Parathyroid adenoma (tissue), 2 donors: Measurements from ENCODE around the gene WNT8A.

Experiments used
- H2AFZ ChIP-seq: fragments of 300-600 bp; sonication (generic); one replicate; pipeline ENCODE4 v1.7.0; 2017; ENCODE audit warnings: antibody characterized with exemption, mild to moderate bottlenecking
- H3K27ac ChIP-seq: fragments of 300-600 bp; sonication (generic); one replicate; pipeline ENCODE4 v1.7.0; 2017
- H3K27me3 ChIP-seq: fragments of 300-600 bp; sonication (generic); one replicate; pipeline ENCODE4 v1.7.0; 2017; ENCODE audit warnings: low read length; ENCODE audit not compliant: control insufficient read depth, insufficient read depth
- H3K36me3 ChIP-seq: fragments of 300-600 bp; sonication (generic); one replicate; pipeline ENCODE4 v1.7.0; 2017; ENCODE audit warnings: low read length; ENCODE audit not compliant: control insufficient read depth, insufficient read depth
- H3K4me1 ChIP-seq: fragments of 300-600 bp; sonication (generic); one replicate; pipeline ENCODE4 v1.7.0; 2017; ENCODE audit warnings: control low read depth
- H3K4me2 ChIP-seq: fragments of 300-600 bp; sonication (generic); one replicate; pipeline ENCODE4 v1.7.0; 2017; ENCODE audit warnings: low read length
- H3K4me3 ChIP-seq: fragments of 300-600 bp; sonication (generic); one replicate; pipeline ENCODE4 v1.7.0; 2017; ENCODE audit warnings: low read depth, low read length
- H3K79me2 ChIP-seq: fragments of 300-600 bp; sonication (generic); one replicate; pipeline ENCODE4 v1.7.0; 2017; ENCODE audit warnings: control low read depth
- H3K9ac ChIP-seq: fragments of 300-600 bp; sonication (generic); one replicate; pipeline ENCODE4 v1.7.0; 2017; ENCODE audit warnings: mild to moderate bottlenecking
- H3K9me3 ChIP-seq: fragments of 300-600 bp; sonication (generic); one replicate; pipeline ENCODE4 v1.7.0; 2017; ENCODE audit warnings: low read length; ENCODE audit not compliant: control insufficient read depth
- TF ChIP-seq, protein P1 (sequence below): fragments of 300-600 bp; sonication (generic); IDR thresholded peaks from one replicate; pipeline ENCODE4 v1.7.0; 2017; ENCODE audit warnings: antibody characterized with exemption, mild to moderate bottlenecking
- donor health status: primary hyperparathyroidism.

WNT8A gene

DNA sequence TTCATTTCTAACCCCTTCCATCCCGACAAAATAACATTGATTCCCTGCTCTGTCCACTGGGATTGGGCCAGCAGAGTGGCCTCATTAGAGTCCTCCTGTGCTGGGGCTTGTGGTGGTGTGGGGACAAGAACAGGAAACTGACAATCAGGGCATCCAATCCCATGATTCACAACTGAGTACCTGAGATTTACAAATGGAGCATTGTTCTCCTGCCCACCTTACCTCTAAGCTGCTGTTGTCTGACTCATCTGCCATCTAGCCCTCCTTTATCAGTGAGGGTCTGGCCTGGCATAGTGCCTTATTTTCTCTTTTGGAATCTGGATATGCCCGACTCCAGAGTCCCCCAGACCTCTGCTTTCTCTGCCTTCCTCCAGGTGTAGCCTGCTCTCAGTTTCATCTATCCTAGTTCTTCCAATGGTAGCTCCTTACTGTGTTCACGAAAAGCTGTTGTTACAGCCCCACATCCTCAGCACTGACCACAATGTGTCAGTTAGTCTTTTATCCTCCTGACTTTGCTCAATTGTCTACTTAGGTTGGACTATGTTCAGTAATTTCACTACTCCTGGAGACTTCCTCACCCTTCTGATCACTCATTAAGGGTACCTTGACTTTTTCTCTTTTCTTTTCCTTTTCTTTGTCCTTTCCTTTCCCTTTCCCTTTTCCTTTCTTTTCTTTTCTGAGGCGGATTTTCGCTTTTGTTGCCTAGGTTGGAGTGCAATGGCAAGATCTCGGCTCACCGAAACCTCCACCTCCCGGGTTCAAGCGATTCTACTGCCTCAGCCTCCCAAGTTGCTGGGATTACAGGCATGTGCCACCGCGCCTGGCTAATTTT lies 13.4 kb downstream of the WNT8A start:
- TF ChIP-seq, protein P1, sequence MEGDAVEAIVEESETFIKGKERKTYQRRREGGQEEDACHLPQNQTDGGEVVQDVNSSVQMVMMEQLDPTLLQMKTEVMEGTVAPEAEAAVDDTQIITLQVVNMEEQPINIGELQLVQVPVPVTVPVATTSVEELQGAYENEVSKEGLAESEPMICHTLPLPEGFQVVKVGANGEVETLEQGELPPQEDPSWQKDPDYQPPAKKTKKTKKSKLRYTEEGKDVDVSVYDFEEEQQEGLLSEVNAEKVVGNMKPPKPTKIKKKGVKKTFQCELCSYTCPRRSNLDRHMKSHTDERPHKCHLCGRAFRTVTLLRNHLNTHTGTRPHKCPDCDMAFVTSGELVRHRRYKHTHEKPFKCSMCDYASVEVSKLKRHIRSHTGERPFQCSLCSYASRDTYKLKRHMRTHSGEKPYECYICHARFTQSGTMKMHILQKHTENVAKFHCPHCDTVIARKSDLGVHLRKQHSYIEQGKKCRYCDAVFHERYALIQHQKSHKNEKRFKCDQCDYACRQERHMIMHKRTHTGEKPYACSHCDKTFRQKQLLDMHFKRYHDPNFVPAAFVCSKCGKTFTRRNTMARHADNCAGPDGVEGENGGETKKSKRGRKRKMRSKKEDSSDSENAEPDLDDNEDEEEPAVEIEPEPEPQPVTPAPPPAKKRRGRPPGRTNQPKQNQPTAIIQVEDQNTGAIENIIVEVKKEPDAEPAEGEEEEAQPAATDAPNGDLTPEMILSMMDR: no peak
- Histone ChIP-seq H3K27ac (no peak overlapping the region), H3K9ac (no peak overlapping the region)

GRCh38 chr5:138102454-138103318 lies 18.9 kb downstream of the WNT8A start:
- no peaks in the 10 kb centered on the region for H3K79me2 ChIP-seq
- H3K27me3 ChIP-seq: no peaks in the 10 kb centered on the region
- no peak overlapping the region for H2AFZ ChIP-seq

More for the DNA sequence above, 13.4 kb downstream of the WNT8A start:
- Histone ChIP-seq H3K36me3 (no peaks in the 10 kb centered on the region), H3K4me3 (no peak overlapping the region), H2AFZ (no peak overlapping the region), H3K27me3 (no peaks in the 10 kb centered on the region), H3K4me1 (peaks cover 5% of the 10 kb centered on the region), H3K79me2 (no peaks in the 10 kb centered on the region), H3K4me2 (no peak overlapping the region), H3K9me3 (no peaks in the 10 kb centered on the region)

DNA sequence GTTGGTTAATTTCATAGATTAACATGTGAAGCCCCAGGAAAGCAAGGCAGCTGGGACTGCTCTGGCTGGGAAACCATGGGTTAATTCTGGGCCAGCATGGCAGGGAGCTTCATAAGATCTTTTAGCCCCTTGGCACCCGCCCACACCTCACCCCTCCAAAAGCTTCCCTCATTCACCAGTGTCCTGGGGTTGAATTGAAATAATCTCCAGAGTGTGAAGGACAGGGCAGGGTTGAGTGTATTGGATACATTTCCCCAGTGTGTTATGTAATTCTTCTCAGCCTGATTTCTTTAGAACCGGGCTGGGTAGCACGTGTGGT lies 19.4 kb downstream of the WNT8A start:
- Histone ChIP-seq H3K79me2 (no peaks in the 10 kb centered on the region), H3K36me3 (no peaks in the 10 kb centered on the region), H2AFZ (no peak overlapping the region), H3K27me3 (no peaks in the 10 kb centered on the region), H3K4me2 (no peak overlapping the region), H3K9ac (no peak overlapping the region), H3K4me3 (no peak overlapping the region), H3K9me3 (no peaks in the 10 kb centered on the region), H3K4me1 (no peaks in the 10 kb centered on the region), H3K27ac (no peak overlapping the region)
- TF ChIP-seq, protein P1: no peak

More at GRCh38 chr5:138102454-138103318, 18.9 kb downstream of the WNT8A start:
- TF ChIP-seq, protein P1: no peak
- H3K9ac ChIP-seq: no peak overlapping the region
- no peaks in the 10 kb centered on the region for H3K4me1 ChIP-seq
- no peak overlapping the region for H3K4me2 ChIP-seq
- no peak overlapping the region for H3K4me3 ChIP-seq
- no peak overlapping the region for H3K27ac ChIP-seq
- H3K9me3 ChIP-seq: no peaks in the 10 kb centered on the region
- no peaks in the 10 kb centered on the region for H3K36me3 ChIP-seq

- H3K4me3 ChIP-seq: no peak overlapping the region
- H3K79me2 ChIP-seq: no peaks in the 10 kb centered on the region
- no peak overlapping the region for H3K9ac ChIP-seq
- H2AFZ ChIP-seq: no peak overlapping the region
- H3K27ac ChIP-seq: no peak overlapping the region
- no peaks in the 10 kb centered on the region for H3K9me3 ChIP-seq
- no peaks in the 10 kb centered on the region for H3K4me1 ChIP-seq
- no peak overlapping the region for H3K4me2 ChIP-seq
- H3K36me3 ChIP-seq: no peaks in the 10 kb centered on the region
- no peaks in the 10 kb centered on the region for H3K27me3 ChIP-seq
- TF ChIP-seq, protein P1: no peak
Observed at GRCh38 chr5:138105709-138106108, 21.9 kb downstream of the WNT8A start.
